Peyer's patch (tissue), 4 donors: ENCODE results near the gene SCAP.

Experiments used
- POLR2A ChIP-seq, 2 donors: fragments of 450-650 bp; IDR thresholded peaks; one replicate each; pipeline ENCODE4 v1.5.1; 2017; ENCODE audit warnings: antibody characterized with exemption in 2 of 2, mild to moderate bottlenecking in 2 of 2, moderate library complexity in 2 of 2
- TF ChIP-seq, protein P1 (sequence below), 6 experiments: fragments of 450-650 bp in 4 of 6; fragments of 200-600 bp in 2 of 6; sonication (generic) in 1 of 6; IDR thresholded peaks; one replicate each; pipeline ENCODE4 v1.5.1; 2017 to 2019; ENCODE audit warnings: antibody characterized with exemption in 6 of 6, mild to moderate bottlenecking in 3 of 6, moderate library complexity in 1 of 6

DNA sequence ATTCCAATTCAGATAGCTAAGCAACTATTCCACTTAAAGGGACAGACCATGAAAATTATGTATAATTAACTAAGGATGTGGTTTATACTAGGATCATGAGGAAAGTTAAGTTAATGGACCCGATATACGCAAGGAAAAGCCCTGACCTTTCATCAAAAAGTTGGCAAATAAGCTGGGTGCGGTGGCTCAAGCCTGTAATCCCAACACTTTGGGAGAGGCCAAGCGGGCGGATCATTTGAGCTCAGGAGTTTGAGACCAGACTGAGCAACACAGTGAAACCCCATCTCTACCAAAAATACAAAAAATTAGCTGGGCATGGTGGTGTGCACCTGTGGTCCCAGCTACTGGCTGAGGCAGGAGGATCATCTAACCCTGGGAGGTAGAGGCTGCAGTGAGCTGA lies 39.6 kb downstream of the SCAP start:
- no peak for TF ChIP-seq POLR2A (IDR thresholded peaks at IDR 0.05)
- TF ChIP-seq, protein P1, sequence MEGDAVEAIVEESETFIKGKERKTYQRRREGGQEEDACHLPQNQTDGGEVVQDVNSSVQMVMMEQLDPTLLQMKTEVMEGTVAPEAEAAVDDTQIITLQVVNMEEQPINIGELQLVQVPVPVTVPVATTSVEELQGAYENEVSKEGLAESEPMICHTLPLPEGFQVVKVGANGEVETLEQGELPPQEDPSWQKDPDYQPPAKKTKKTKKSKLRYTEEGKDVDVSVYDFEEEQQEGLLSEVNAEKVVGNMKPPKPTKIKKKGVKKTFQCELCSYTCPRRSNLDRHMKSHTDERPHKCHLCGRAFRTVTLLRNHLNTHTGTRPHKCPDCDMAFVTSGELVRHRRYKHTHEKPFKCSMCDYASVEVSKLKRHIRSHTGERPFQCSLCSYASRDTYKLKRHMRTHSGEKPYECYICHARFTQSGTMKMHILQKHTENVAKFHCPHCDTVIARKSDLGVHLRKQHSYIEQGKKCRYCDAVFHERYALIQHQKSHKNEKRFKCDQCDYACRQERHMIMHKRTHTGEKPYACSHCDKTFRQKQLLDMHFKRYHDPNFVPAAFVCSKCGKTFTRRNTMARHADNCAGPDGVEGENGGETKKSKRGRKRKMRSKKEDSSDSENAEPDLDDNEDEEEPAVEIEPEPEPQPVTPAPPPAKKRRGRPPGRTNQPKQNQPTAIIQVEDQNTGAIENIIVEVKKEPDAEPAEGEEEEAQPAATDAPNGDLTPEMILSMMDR (IDR thresholded peaks at IDR 0.05) = no peak
